SK-N-SH treated with all-trans-retinoic acid at 6 μM for 48 hours (cell line): Measurements from ENCODE around the gene ABCA7.

Experiments used
- ARNTL ChIP-seq: fragments of 450-650 bp; formaldehyde crosslinking; IDR thresholded peaks from 2 replicates; pipeline ENCODE4 v1.5.0; 2020; ENCODE audit warnings: low read depth, mild to moderate bottlenecking, moderate library complexity, borderline replicate concordance
- GLIS3 ChIP-seq: fragments of 250-450 bp; sonication (Bioruptor Pico); IDR thresholded peaks from 2 replicates; pipeline ENCODE4 v1.5.0; 2020; ENCODE audit warnings: mild to moderate bottlenecking, moderate library complexity
- ISL1 ChIP-seq: fragments of 250-450 bp; sonication (Bioruptor Pico); IDR thresholded peaks from 2 replicates; pipeline ENCODE4 v2.1.2; 2022; ENCODE audit warnings: mild to moderate bottlenecking, moderate library complexity
- RARB ChIP-seq: fragments of 250-450 bp; sonication (Bioruptor Pico); IDR thresholded peaks from 2 replicates; pipeline ENCODE4 v1.8.0; 2021; ENCODE audit warnings: mild to moderate bottlenecking, moderate library complexity
- TOX ChIP-seq: fragments of 250-450 bp; sonication (Bioruptor Pico); IDR thresholded peaks from 2 replicates; pipeline ENCODE4 v1.8.0; 2021; ENCODE audit warnings: mild to moderate bottlenecking, moderate library complexity, borderline replicate concordance
- ZFP3 ChIP-seq: fragments of 250-450 bp; sonication (Bioruptor Pico); IDR thresholded peaks from 2 replicates; pipeline ENCODE4 v1.5.0; 2020; ENCODE audit warnings: mild to moderate bottlenecking, moderate library complexity
- ZNF565 ChIP-seq: fragments of 450-650 bp; formaldehyde crosslinking; conservative IDR thresholded peaks from 2 replicates; pipeline ENCODE4 v1.5.0; 2020; ENCODE audit warnings: low read depth, mild to moderate bottlenecking, moderate library complexity
- TF ChIP-seq, protein P1 (sequence below): fragments of 250-450 bp; sonication (Bioruptor Pico); IDR thresholded peaks from 2 replicates; pipeline ENCODE4 v1.5.1; 2020; ENCODE audit warnings: low read depth, mild to moderate bottlenecking, moderate library complexity
- TF ChIP-seq, protein P2 (sequence below): fragments of 250-450 bp; sonication (Bioruptor Pico); IDR thresholded peaks from 2 replicates; pipeline ENCODE4 v1.8.0; 2020; ENCODE audit warnings: mild to moderate bottlenecking, moderate library complexity, borderline replicate concordance

DNA sequence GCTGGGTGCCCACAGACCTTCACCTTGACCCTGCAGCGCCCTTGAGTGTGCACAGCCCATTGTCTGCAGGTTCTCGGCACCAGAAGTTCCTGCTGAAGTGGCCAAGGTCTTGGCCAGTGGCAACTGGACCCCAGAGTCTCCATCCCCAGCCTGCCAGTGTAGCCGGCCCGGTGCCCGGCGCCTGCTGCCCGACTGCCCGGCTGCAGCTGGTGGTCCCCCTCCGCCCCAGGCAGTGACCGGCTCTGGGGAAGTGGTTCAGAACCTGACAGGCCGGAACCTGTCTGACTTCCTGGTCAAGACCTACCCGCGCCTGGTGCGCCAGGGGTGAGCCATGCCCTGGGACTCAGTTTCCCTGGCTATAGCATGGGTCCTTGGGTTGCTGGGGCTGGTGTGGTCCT, 15.1 kb downstream of the ABCA7 start:
- no peak for TF ChIP-seq ZFP3 (CRISPR knock-in tag)
- no peak for TF ChIP-seq ZNF565
- TF ChIP-seq RARB (CRISPR knock-in tag): no peak
- no peak for TF ChIP-seq ISL1
- TF ChIP-seq, protein P1, sequence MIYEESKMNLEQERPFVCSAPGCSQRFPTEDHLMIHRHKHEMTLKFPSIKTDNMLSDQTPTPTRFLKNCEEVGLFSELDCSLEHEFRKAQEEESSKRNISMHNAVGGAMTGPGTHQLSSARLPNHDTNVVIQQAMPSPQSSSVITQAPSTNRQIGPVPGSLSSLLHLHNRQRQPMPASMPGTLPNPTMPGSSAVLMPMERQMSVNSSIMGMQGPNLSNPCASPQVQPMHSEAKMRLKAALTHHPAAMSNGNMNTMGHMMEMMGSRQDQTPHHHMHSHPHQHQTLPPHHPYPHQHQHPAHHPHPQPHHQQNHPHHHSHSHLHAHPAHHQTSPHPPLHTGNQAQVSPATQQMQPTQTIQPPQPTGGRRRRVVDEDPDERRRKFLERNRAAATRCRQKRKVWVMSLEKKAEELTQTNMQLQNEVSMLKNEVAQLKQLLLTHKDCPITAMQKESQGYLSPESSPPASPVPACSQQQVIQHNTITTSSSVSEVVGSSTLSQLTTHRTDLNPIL: no peak
- TF ChIP-seq, protein P2, sequence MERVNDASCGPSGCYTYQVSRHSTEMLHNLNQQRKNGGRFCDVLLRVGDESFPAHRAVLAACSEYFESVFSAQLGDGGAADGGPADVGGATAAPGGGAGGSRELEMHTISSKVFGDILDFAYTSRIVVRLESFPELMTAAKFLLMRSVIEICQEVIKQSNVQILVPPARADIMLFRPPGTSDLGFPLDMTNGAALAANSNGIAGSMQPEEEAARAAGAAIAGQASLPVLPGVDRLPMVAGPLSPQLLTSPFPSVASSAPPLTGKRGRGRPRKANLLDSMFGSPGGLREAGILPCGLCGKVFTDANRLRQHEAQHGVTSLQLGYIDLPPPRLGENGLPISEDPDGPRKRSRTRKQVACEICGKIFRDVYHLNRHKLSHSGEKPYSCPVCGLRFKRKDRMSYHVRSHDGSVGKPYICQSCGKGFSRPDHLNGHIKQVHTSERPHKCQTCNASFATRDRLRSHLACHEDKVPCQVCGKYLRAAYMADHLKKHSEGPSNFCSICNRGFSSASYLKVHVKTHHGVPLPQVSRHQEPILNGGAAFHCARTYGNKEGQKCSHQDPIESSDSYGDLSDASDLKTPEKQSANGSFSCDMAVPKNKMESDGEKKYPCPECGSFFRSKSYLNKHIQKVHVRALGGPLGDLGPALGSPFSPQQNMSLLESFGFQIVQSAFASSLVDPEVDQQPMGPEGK: no peak
- no peak for TF ChIP-seq GLIS3 (CRISPR knock-in tag)
- TF ChIP-seq ARNTL (CRISPR knock-in tag): no peak
- no peak for TF ChIP-seq TOX
